Duodenal mucosa (tissue), 2 donors: ENCODE data around the gene GRIP1.

Source experiments
- H3K27ac ChIP-seq: one replicate; pipeline ENCODE4 v1.7.0; 2013; ENCODE audit warnings: low read depth, low read length
- H3K27me3 ChIP-seq, 2 donors: one replicate each; pipeline ENCODE4 v1.7.0; 2013; ENCODE audit warnings: low read length in 2 of 2, control low read depth in 1 of 2; ENCODE audit not compliant: insufficient read depth in 2 of 2, control insufficient read depth in 1 of 2
- H3K36me3 ChIP-seq, 2 donors: one replicate each; pipeline ENCODE4 v1.7.0; 2013; ENCODE audit warnings: low read length in 2 of 2, control low read depth in 1 of 2; ENCODE audit not compliant: insufficient read depth in 2 of 2, control insufficient read depth in 1 of 2
- H3K4me1 ChIP-seq, 2 donors: one replicate each; pipeline ENCODE4 v1.7.0; 2013; ENCODE audit warnings: low read length in 2 of 2, control low read depth in 1 of 2; ENCODE audit not compliant: insufficient read depth in 2 of 2, control insufficient read depth in 1 of 2
- H3K4me3 ChIP-seq, 2 donors: one replicate each; pipeline ENCODE4 v1.7.0; 2013; ENCODE audit warnings: low read length in 2 of 2, low read depth in 1 of 2
- H3K9ac ChIP-seq, 2 donors: one replicate each; pipeline ENCODE4 v1.7.0; 2013; ENCODE audit warnings: low read length in 2 of 2, low read depth in 1 of 2
- H3K9me3 ChIP-seq, 2 donors: one replicate each; pipeline ENCODE4 v1.7.0; 2013; ENCODE audit warnings: low read length in 2 of 2, control low read depth in 1 of 2; ENCODE audit not compliant: control insufficient read depth in 1 of 2

Gene GRIP1

GRCh38 chr12:66447643-66448042, 231.2 kb downstream of the GRIP1 start:
- no peak overlapping the region for H3K4me3 ChIP-seq
- H3K36me3 ChIP-seq, result no peaks in the 10 kb centered on the region
- no peak overlapping the region for H3K9ac ChIP-seq
- no peaks in the 10 kb centered on the region for H3K4me1 ChIP-seq
- H3K9me3 ChIP-seq, result no peaks in the 10 kb centered on the region
- no peak overlapping the region for H3K27ac ChIP-seq
- no peaks in the 10 kb centered on the region for H3K27me3 ChIP-seq

- Histone ChIP-seq H3K27me3 (no peaks in the 10 kb centered on the region), H3K9ac (no peak overlapping the region), H3K36me3 (no peaks in the 10 kb centered on the region), H3K4me3 (no peak overlapping the region), H3K4me1 (no peaks in the 10 kb centered on the region), H3K9me3 (no peaks in the 10 kb centered on the region), H3K27ac (no peak overlapping the region)
Observed at GRCh38 chr12:66446276-66446675, 232.6 kb downstream of the GRIP1 start.

GRCh38 chr12:66441905-66442559, 236.8 kb downstream of the GRIP1 start:
- H3K9me3 ChIP-seq, result no peaks in the 10 kb centered on the region
- H3K27me3 ChIP-seq, result no peaks in the 10 kb centered on the region
- H3K27ac ChIP-seq, result no peak overlapping the region
- no peaks in the 10 kb centered on the region for H3K4me1 ChIP-seq
- no peak overlapping the region for H3K9ac ChIP-seq
- no peaks in the 10 kb centered on the region for H3K36me3 ChIP-seq
- no peak overlapping the region for H3K4me3 ChIP-seq

- no peaks in the 10 kb centered on the region for H3K36me3 ChIP-seq
- no peak overlapping the region for H3K4me3 ChIP-seq
- H3K9ac ChIP-seq, result no peak overlapping the region
- H3K27me3 ChIP-seq, result no peaks in the 10 kb centered on the region
- no peaks in the 10 kb centered on the region for H3K4me1 ChIP-seq
- no peak overlapping the region for H3K27ac ChIP-seq
- no peaks in the 10 kb centered on the region for H3K9me3 ChIP-seq
Observed at GRCh38 chr12:66438601-66439000, 240.3 kb downstream of the GRIP1 start.

- H3K4me3 ChIP-seq, result no peak overlapping the region
- no peak overlapping the region for H3K9ac ChIP-seq
- no peaks in the 10 kb centered on the region for H3K36me3 ChIP-seq
- no peaks in the 10 kb centered on the region for H3K9me3 ChIP-seq
- no peaks in the 10 kb centered on the region for H3K4me1 ChIP-seq
- H3K27ac ChIP-seq, result no peak overlapping the region
- H3K27me3 ChIP-seq, result no peaks in the 10 kb centered on the region
Observed at GRCh38 chr12:66430106-66430505, 248.8 kb downstream of the GRIP1 start.

GRCh38 chr12:66428870-66429269, 250.0 kb downstream of the GRIP1 start:
- no peaks in the 10 kb centered on the region for H3K36me3 ChIP-seq
- H3K4me3 ChIP-seq, result no peak overlapping the region
- H3K27me3 ChIP-seq, result no peaks in the 10 kb centered on the region
- H3K9ac ChIP-seq, result no peak overlapping the region
- H3K27ac ChIP-seq, result no peak overlapping the region
- no peaks in the 10 kb centered on the region for H3K4me1 ChIP-seq
- H3K9me3 ChIP-seq, result no peaks in the 10 kb centered on the region

- Histone ChIP-seq H3K36me3 (no peaks in the 10 kb centered on the region), H3K4me1 (no peaks in the 10 kb centered on the region), H3K27ac (no peak overlapping the region), H3K4me3 (no peak overlapping the region), H3K27me3 (no peaks in the 10 kb centered on the region), H3K9ac (no peak overlapping the region), H3K9me3 (no peaks in the 10 kb centered on the region)
Observed at GRCh38 chr12:66428261-66428660, 250.6 kb downstream of the GRIP1 start.

GRCh38 chr12:66426696-66427095, 252.2 kb downstream of the GRIP1 start:
- H3K27ac ChIP-seq, result no peak overlapping the region
- no peaks in the 10 kb centered on the region for H3K9me3 ChIP-seq
- H3K36me3 ChIP-seq, result no peaks in the 10 kb centered on the region
- H3K27me3 ChIP-seq, result no peaks in the 10 kb centered on the region
- H3K4me3 ChIP-seq, result no peak overlapping the region
- no peak overlapping the region for H3K9ac ChIP-seq
- no peaks in the 10 kb centered on the region for H3K4me1 ChIP-seq

GRCh38 chr12:66423266-66423665, 255.6 kb downstream of the GRIP1 start:
- Histone ChIP-seq H3K9ac (no peak overlapping the region), H3K27me3 (no peaks in the 10 kb centered on the region), H3K4me1 (no peaks in the 10 kb centered on the region), H3K36me3 (no peaks in the 10 kb centered on the region), H3K9me3 (no peaks in the 10 kb centered on the region), H3K4me3 (no peak overlapping the region), H3K27ac (no peak overlapping the region)

GRCh38 chr12:66418908-66419307, 260.0 kb downstream of the GRIP1 start:
- Histone ChIP-seq H3K9me3 (no peaks in the 10 kb centered on the region), H3K36me3 (no peaks in the 10 kb centered on the region), H3K4me3 (no peak overlapping the region), H3K9ac (no peak overlapping the region), H3K4me1 (no peaks in the 10 kb centered on the region), H3K27ac (no peak overlapping the region), H3K27me3 (no peaks in the 10 kb centered on the region)

GRCh38 chr12:66417217-66417616, 261.7 kb downstream of the GRIP1 start:
- H3K27me3 ChIP-seq, result no peaks in the 10 kb centered on the region
- H3K9ac ChIP-seq, result no peak overlapping the region
- no peaks in the 10 kb centered on the region for H3K36me3 ChIP-seq
- H3K27ac ChIP-seq, result no peak overlapping the region
- no peaks in the 10 kb centered on the region for H3K9me3 ChIP-seq
- no peaks in the 10 kb centered on the region for H3K4me1 ChIP-seq
- H3K4me3 ChIP-seq, result no peak overlapping the region
